H9 (cell line): Measurements from ENCODE around the gene ZNF609. TPM values are rescaled to one million over a fixed set of nuclear protein-coding genes. Genes with fewer than 3 reads are reported as not detected.

Source experiments
- DNase-seq: peaks from one replicate; pipeline ENCODE4 v3.0.0-alpha.2; 2017
- H2AFZ ChIP-seq: one replicate; pipeline ENCODE4 v1.6.1; 2013; ENCODE audit warnings: mild to moderate bottlenecking, low read length, control low read depth, moderate library complexity
- H2AK5ac ChIP-seq: 2 replicates; pipeline ENCODE4 v1.6.1; 2013; ENCODE audit warnings: low read length, control low read depth, mixed read lengths; ENCODE audit not compliant: insufficient read length
- H2BK120ac ChIP-seq: one replicate; pipeline ENCODE4 v1.6.1; 2013; ENCODE audit warnings: low read depth, mild to moderate bottlenecking, low read length, control low read depth, inconsistent platforms; ENCODE audit not compliant: poor library complexity, severe bottlenecking
- H2BK12ac ChIP-seq: 2 replicates; pipeline ENCODE4 v1.6.1; 2013; ENCODE audit warnings: low read length, control low read depth, mixed read lengths, low read depth; ENCODE audit not compliant: insufficient read length
- H2BK15ac ChIP-seq: 2 replicates; pipeline ENCODE4 v1.6.1; 2013; ENCODE audit warnings: low read depth, low read length, control low read depth
- H2BK20ac ChIP-seq: one replicate; pipeline ENCODE4 v1.6.1; 2013; ENCODE audit warnings: low read depth, mild to moderate bottlenecking, low read length, control low read depth, inconsistent platforms; ENCODE audit not compliant: poor library complexity, severe bottlenecking
- H2BK5ac ChIP-seq: 2 replicates; pipeline ENCODE4 v1.6.1; 2013; ENCODE audit warnings: low read length, control low read depth, mixed read lengths; ENCODE audit not compliant: insufficient read length
- H3K14ac ChIP-seq: 2 replicates; pipeline ENCODE4 v1.6.1; 2013; ENCODE audit warnings: low read length, control low read depth; ENCODE audit not compliant: insufficient read depth
- H3K18ac ChIP-seq: 2 replicates; pipeline ENCODE4 v1.6.1; 2013; ENCODE audit warnings: low read depth, mild to moderate bottlenecking, mixed read lengths, low read length, control low read depth; ENCODE audit not compliant: insufficient read length
- H3K23ac ChIP-seq: 2 replicates; pipeline ENCODE4 v1.6.1; 2013; ENCODE audit warnings: low read length, control low read depth, mixed read lengths, low read depth; ENCODE audit not compliant: insufficient read length
- H3K23me2 ChIP-seq: 2 replicates; pipeline ENCODE4 v1.6.1; 2013; ENCODE audit warnings: low read depth, mild to moderate bottlenecking, mixed read lengths, low read length, control low read depth; ENCODE audit not compliant: insufficient read length, poor library complexity, severe bottlenecking
- H3K27ac ChIP-seq: 2 replicates; pipeline ENCODE4 v1.5.1; 2013; ENCODE audit warnings: low read length, control low read depth, mixed read lengths, low read depth; ENCODE audit not compliant: insufficient read length
- H3K27me3 ChIP-seq: 2 replicates; pipeline ENCODE4 v1.6.1; 2013; ENCODE audit warnings: low read length, control low read depth, inconsistent platforms; ENCODE audit not compliant: insufficient read depth
- H3K4ac ChIP-seq: 2 replicates; pipeline ENCODE4 v1.6.1; 2013; ENCODE audit warnings: low read depth, mild to moderate bottlenecking, control low read depth, inconsistent platforms, low read length, moderate library complexity
- H3K4me1 ChIP-seq: 2 replicates; pipeline ENCODE4 v1.6.1; 2013; ENCODE audit warnings: low read length, control low read depth, inconsistent platforms; ENCODE audit not compliant: insufficient read depth
- H3K4me2 ChIP-seq: 2 replicates; pipeline ENCODE4 v1.6.1; 2013; ENCODE audit warnings: low read length, control low read depth, mixed read lengths; ENCODE audit not compliant: insufficient read length, insufficient read depth
- H3K56ac ChIP-seq: 2 replicates; pipeline ENCODE4 v1.6.1; 2013; ENCODE audit warnings: low read depth, mild to moderate bottlenecking, mixed read lengths, low read length, control low read depth; ENCODE audit not compliant: insufficient read length
- H3K79me1 ChIP-seq: 2 replicates; pipeline ENCODE4 v1.6.1; 2013; ENCODE audit warnings: low read depth, mild to moderate bottlenecking, moderate library complexity, low read length, control low read depth, inconsistent platforms; ENCODE audit not compliant: insufficient read depth, poor library complexity, severe bottlenecking
- H3K79me2 ChIP-seq: 2 replicates; pipeline ENCODE4 v1.6.1; 2013; ENCODE audit warnings: low read length, control low read depth, inconsistent platforms; ENCODE audit not compliant: insufficient read depth
- H3K9ac ChIP-seq: 2 replicates; pipeline ENCODE4 v1.6.1; 2013; ENCODE audit warnings: low read length, control low read depth, mixed read lengths; ENCODE audit not compliant: insufficient read length; ENCODE audit errors: extremely low read depth
- H3K9me3 ChIP-seq: one replicate; pipeline ENCODE4 v1.6.1; 2013; ENCODE audit warnings: low read depth, low read length, inconsistent platforms; ENCODE audit not compliant: control insufficient read depth
- H3T11ph ChIP-seq: one replicate; pipeline ENCODE4 v1.6.1; 2013; ENCODE audit warnings: mild to moderate bottlenecking, low read length, control low read depth, inconsistent platforms
- H4K20me1 ChIP-seq: one replicate; pipeline ENCODE4 v1.6.1; 2013; ENCODE audit not compliant: control insufficient read depth, insufficient read length, insufficient read depth
- H4K5ac ChIP-seq: 2 replicates; pipeline ENCODE4 v1.6.1; 2013; ENCODE audit warnings: low read depth, mild to moderate bottlenecking, mixed read lengths, low read length, control low read depth; ENCODE audit not compliant: insufficient read length
- H4K8ac ChIP-seq: replicated peaks from 2 replicates; pipeline ENCODE4 v1.6.1; 2013; ENCODE audit warnings: low read length, control low read depth, mixed read lengths, low read depth; ENCODE audit not compliant: insufficient read length
- H4K91ac ChIP-seq: 2 replicates; pipeline ENCODE4 v1.6.1; 2013; ENCODE audit warnings: low read depth, mild to moderate bottlenecking, moderate library complexity, mixed read lengths, low read length, control low read depth; ENCODE audit not compliant: insufficient read length
- H3K27ac Mint-ChIP-seq, 3 experiments: 2 replicates in 2 of 3; 3 replicates in 1 of 3; pipeline ENCODE4 v1.8.0; 2020 to 2021; ENCODE audit warnings: mixed read lengths in 3 of 3, mild to moderate bottlenecking in 1 of 3, moderate library complexity in 1 of 3
- H3K27me3 Mint-ChIP-seq: 2 replicates; pipeline ENCODE4 v1.8.0; 2021; ENCODE audit warnings: low read depth, mild to moderate bottlenecking, moderate library complexity, mixed read lengths
- H3K36me3 Mint-ChIP-seq, 3 experiments: 2 replicates in 2 of 3; 3 replicates in 1 of 3; pipeline ENCODE4 v1.8.0; 2020 to 2021; ENCODE audit warnings: low read depth in 3 of 3, mixed read lengths in 3 of 3; ENCODE audit not compliant: insufficient read depth in 1 of 3
- H3K4me1 Mint-ChIP-seq, 2 experiments: 2 replicates each; pipeline ENCODE4 v1.8.0; 2020; ENCODE audit warnings: mixed read lengths in 2 of 2
- H3K4me3 Mint-ChIP-seq, 2 experiments: 2 replicates in 1 of 2; 3 replicates in 1 of 2; pipeline ENCODE4 v1.8.0; 2020 to 2021; ENCODE audit warnings: mild to moderate bottlenecking in 2 of 2, mixed read lengths in 2 of 2, moderate library complexity in 1 of 2
- H3K9me3 Mint-ChIP-seq, 2 experiments: 2 replicates in 1 of 2; 3 replicates in 1 of 2; pipeline ENCODE4 v1.8.0; 2020; ENCODE audit warnings: mild to moderate bottlenecking in 2 of 2, mixed read lengths in 2 of 2, moderate library complexity in 1 of 2
- CTCF ChIP-seq: fragments of 200-600 bp; sonication (generic); conservative IDR thresholded peaks from 3 replicates; pipeline ENCODE4 v1.8.0; 2021; ENCODE audit warnings: antibody characterized with exemption, mild to moderate bottlenecking
- total RNA-seq: library from RNA; stranded (reverse); gene quantifications from 2 replicates; pipeline ENCODE4 v1.2.1, GENCODE V29; 2021

The ZNF609 gene
- total RNA-seq, 1 experiment from 2014 or later: 45.3 TPM

- Histone ChIP-seq H2BK12ac (no peak overlapping the region), H3K4me2 (no peak overlapping the region), H3K79me1 (peaks cover 14% of the 10 kb centered on the region), H3K23me2 (no peaks in the 10 kb centered on the region), H3K27me3 (no peaks in the 10 kb centered on the region), H2AK5ac (no peak overlapping the region), H2BK5ac (no peak overlapping the region), H3K9ac (no peak overlapping the region), H4K20me1 (no peaks in the 10 kb centered on the region), H4K8ac (no peak overlapping the region), H3K27ac (no peak overlapping the region), H3K14ac (no peak overlapping the region), H3K9me3 (no peaks in the 10 kb centered on the region), H2AFZ (no peak overlapping the region), H3K18ac (no peak overlapping the region), H3K56ac (no peak overlapping the region), H3K23ac (no peak overlapping the region), H3K79me2 (peaks cover 22% of the 10 kb centered on the region; the same call in 1 of the 2 replicates), H4K5ac (no peak overlapping the region), H2BK20ac (no peak overlapping the region), H3K4ac (no peak overlapping the region), H2BK120ac (no peak overlapping the region), H3K4me1 (no peaks in the 10 kb centered on the region), H3T11ph (no peak overlapping the region), H4K91ac (no peak overlapping the region), H2BK15ac (no peak overlapping the region)
- TF ChIP-seq CTCF: no peak
- Mint-ChIP-seq H3K36me3 (peaks cover 1 to 9% (median 8%) of the 10 kb centered on the region in 3 experiments; a peak in 6 of 7 replicates), H3K4me3 (no peak overlapping the region), H3K4me1 (peaks cover 13 to 17% of the 10 kb centered on the region in 2 experiments), H3K27ac (no peak overlapping the region), H3K27me3 (no peaks in the 10 kb centered on the region), H3K9me3 (no peaks in the 10 kb centered on the region)
- no peak for DNase-seq
Measured at GRCh38 chr15:64530918-64531317, 70.5 kb downstream of the ZNF609 start.
